Liver (tissue), 9 donors: ENCODE results near the gene MANBA. TPM values are rescaled to one million over a fixed set of nuclear protein-coding genes. Genes with fewer than 3 reads are reported as not detected.

Experiments
- DNase-seq: peaks from one replicate; pipeline ENCODE4 v3.0.0-alpha.2; 2017; ENCODE audit warnings: low spot score
- H3K27ac ChIP-seq, 2 donors: one replicate each; pipeline ENCODE4 v1.7.0; 2013; ENCODE audit warnings: inconsistent platforms in 2 of 2, low read length in 2 of 2, control low read depth in 1 of 2, low read depth in 1 of 2, mild to moderate bottlenecking in 1 of 2
- H3K27me3 ChIP-seq, 4 donors: one replicate each; pipeline versions ENCODE4 v1.6.1 to v1.7.0; 2013; ENCODE audit warnings: low read length in 3 of 4, inconsistent platforms in 1 of 4, mild to moderate bottlenecking in 1 of 4, moderate library complexity in 1 of 4; ENCODE audit not compliant: control insufficient read depth in 4 of 4, insufficient read depth in 4 of 4
- H3K36me3 ChIP-seq, 4 donors: one replicate each; pipeline versions ENCODE4 v1.6.1 to v1.7.0; 2013; ENCODE audit warnings: low read length in 3 of 4, mild to moderate bottlenecking in 3 of 4, low read depth in 1 of 4, moderate library complexity in 1 of 4; ENCODE audit not compliant: control insufficient read depth in 4 of 4, insufficient read depth in 3 of 4
- H3K4me1 ChIP-seq, 4 donors: one replicate each; pipeline versions ENCODE4 v1.6.1 to v1.7.0; 2013; ENCODE audit warnings: low read length in 3 of 4, mild to moderate bottlenecking in 3 of 4, moderate library complexity in 1 of 4; ENCODE audit not compliant: control insufficient read depth in 4 of 4, insufficient read depth in 4 of 4
- H3K4me3 ChIP-seq, 3 donors: one replicate each; pipeline versions ENCODE4 v1.6.1 to v1.7.0; 2013; ENCODE audit warnings: low read length in 3 of 3, control low read depth in 1 of 3, low read depth in 1 of 3, mild to moderate bottlenecking in 1 of 3
- H3K9ac ChIP-seq, 2 donors: one replicate each; pipeline ENCODE4 v1.7.0; 2013; ENCODE audit warnings: low read length in 2 of 2, mild to moderate bottlenecking in 2 of 2, moderate library complexity in 2 of 2, control low read depth in 1 of 2, low read depth in 1 of 2
- H3K9me3 ChIP-seq, 4 donors: one replicate each; pipeline versions ENCODE4 v1.6.1 to v1.7.0; 2013; ENCODE audit warnings: low read length in 3 of 4; ENCODE audit not compliant: control insufficient read depth in 4 of 4
- EGR1 ChIP-seq, 2 donors: IDR thresholded peaks; 2 replicates each; pipeline ENCODE4 v1.6.1; 2016 to 2018; ENCODE audit warnings: antibody characterized with exemption in 2 of 2, low read depth in 2 of 2
- FOXA1 ChIP-seq: IDR thresholded peaks from 2 replicates; pipeline ENCODE4 v1.6.1; 2016; ENCODE audit warnings: antibody characterized with exemption
- FOXA2 ChIP-seq: IDR thresholded peaks from 2 replicates; pipeline ENCODE4 v1.6.1; 2016; ENCODE audit warnings: antibody characterized with exemption
- GABPA ChIP-seq, 2 donors: IDR thresholded peaks in 1 of 2; conservative IDR thresholded peaks in 1 of 2; 2 replicates each; pipeline ENCODE4 v1.6.1; 2016; ENCODE audit warnings: antibody characterized with exemption in 2 of 2, mild to moderate bottlenecking in 1 of 2, moderate library complexity in 1 of 2
- HNF4A ChIP-seq, 2 donors: conservative IDR thresholded peaks; 2 replicates each; pipeline ENCODE4 v1.6.1; 2016; ENCODE audit warnings: antibody characterized with exemption in 2 of 2, mild to moderate bottlenecking in 2 of 2
- HNF4G ChIP-seq: IDR thresholded peaks from 2 replicates; pipeline ENCODE4 v1.6.1; 2016; ENCODE audit warnings: antibody characterized with exemption
- JUND ChIP-seq, 2 donors: IDR thresholded peaks; 2 replicates each; pipeline ENCODE4 v1.6.1; 2016; ENCODE audit warnings: antibody characterized with exemption in 2 of 2
- MAX ChIP-seq: IDR thresholded peaks from 2 replicates; pipeline ENCODE4 v1.6.1; 2016; ENCODE audit warnings: antibody characterized with exemption
- NR2F2 ChIP-seq: IDR thresholded peaks from 2 replicates; pipeline ENCODE4 v1.6.1; 2016; ENCODE audit warnings: antibody characterized with exemption
- RAD21 ChIP-seq, 2 donors: IDR thresholded peaks; 2 replicates each; pipeline ENCODE4 v1.6.1; 2016; ENCODE audit warnings: antibody characterized with exemption in 2 of 2, mild to moderate bottlenecking in 2 of 2
- REST ChIP-seq: IDR thresholded peaks from 2 replicates; pipeline ENCODE4 v1.6.1; 2016; ENCODE audit warnings: antibody characterized with exemption, mild to moderate bottlenecking
- RXRA ChIP-seq, 2 donors: IDR thresholded peaks; 2 replicates each; pipeline ENCODE4 v1.6.1; 2017 to 2018; ENCODE audit warnings: antibody characterized with exemption in 2 of 2, mild to moderate bottlenecking in 1 of 2
- SP1 ChIP-seq: IDR thresholded peaks from 2 replicates; pipeline ENCODE4 v1.6.1; 2018; ENCODE audit warnings: antibody characterized with exemption, mild to moderate bottlenecking
- TAF1 ChIP-seq: conservative IDR thresholded peaks from 2 replicates; pipeline ENCODE4 v1.6.1; 2016; ENCODE audit warnings: antibody characterized with exemption, mild to moderate bottlenecking
- YY1 ChIP-seq: IDR thresholded peaks from 2 replicates; pipeline ENCODE4 v1.6.1; 2016; ENCODE audit warnings: antibody characterized with exemption, mild to moderate bottlenecking
- ZBTB33 ChIP-seq: IDR thresholded peaks from 2 replicates; pipeline ENCODE4 v1.6.1; 2016; ENCODE audit warnings: antibody characterized with exemption
- WGBS: extraction: QIAGEN DNeasy Blood & Tissue Kit; methylation state at CpG from one replicate; pipeline ENCODE4 v1.1.7; 2013; 5-methylcytosine and 5-hydroxymethylcytosine counted together
- polyA plus RNA-seq, 2 donors: library from polyadenylated mRNA; stranded (reverse) in 1 of 2; unstranded in 1 of 2; fragments of 200-250 nt in 1 of 2; fragments of >200 nt in 1 of 2; fragmentation: Nextera tagmentation in 1 of 2; extraction: Ambion mirVana in 1 of 2; gene quantifications; one replicate each; pipeline versions ENCODE4 v1.2.1 to v1.2.3, GENCODE V29; 2013 to 2015
- total RNA-seq, 2 donors: library from RNA; depleted of rRNA; stranded (reverse); fragments of >200 nt; gene quantifications; one replicate each; pipeline ENCODE4 v1.2.3, GENCODE V29; 2014
- donor health status: healthy.
- donor health status: healthy.
- donor health status: healthy.
- donor health status: healthy.
- donor health status: healthy.

The MANBA gene
- total and polyA plus RNA-seq, 4 donors: 7.1 to 24.2 (median 15.5) TPM

- 84% methylated on average over 5 of the region's 5 CpGs for WGBS
- H3K27ac ChIP-seq: no peak overlapping the region
- no peak overlapping the region for H3K9ac ChIP-seq
- TF ChIP-seq JUND (IDR thresholded peaks at IDR 0.05): no peak
- TF ChIP-seq RXRA (IDR thresholded peaks at IDR 0.05): no peak
- TF ChIP-seq SP1: no peak
- no peak for TF ChIP-seq YY1
- TF ChIP-seq ZBTB33: no peak
- no peak for TF ChIP-seq EGR1 (IDR thresholded peaks at IDR 0.05; ENCODE audit: low read depth in 2 of 2)
- TF ChIP-seq GABPA (IDR thresholded peaks at IDR 0.05 in 1 of 2, conservative IDR thresholded peaks at IDR 0.05 in 1 of 2): no peak
- no peak for TF ChIP-seq FOXA1
- no peak for TF ChIP-seq REST
- TF ChIP-seq HNF4G: no peak
- TF ChIP-seq RAD21 (IDR thresholded peaks at IDR 0.05): no peak
- TF ChIP-seq FOXA2: no peak
- no peaks in the 10 kb centered on the region for H3K27me3 ChIP-seq
- no peak for DNase-seq
- no peaks in the 10 kb centered on the region for H3K9me3 ChIP-seq
- no peaks in the 10 kb centered on the region for H3K4me1 ChIP-seq
- H3K36me3 ChIP-seq: peaks cover 0 to 2% (median 0%) of the 10 kb centered on the region in 4 donors
- H3K4me3 ChIP-seq: no peak overlapping the region
Measured at GRCh38 chr4:102734591-102735385, 26.0 kb downstream of the MANBA start.

- Histone ChIP-seq H3K4me1 (no peaks in the 10 kb centered on the region), H3K27ac (no peak overlapping the region), H3K4me3 (no peak overlapping the region), H3K9me3 (no peaks in the 10 kb centered on the region), H3K27me3 (no peaks in the 10 kb centered on the region), H3K9ac (no peak overlapping the region), H3K36me3 (peaks cover 0 to 2% (median 0%) of the 10 kb centered on the region in 4 donors)
- DNase-seq: no peak
- WGBS: 92% methylated on average over 5 of the region's 5 CpGs
- no peak for TF ChIP-seq HNF4G
- TF ChIP-seq GABPA (IDR thresholded peaks at IDR 0.05 in 1 of 2, conservative IDR thresholded peaks at IDR 0.05 in 1 of 2): no peak
- TF ChIP-seq MAX: no peak
- TF ChIP-seq YY1: no peak
- TF ChIP-seq REST: no peak
- TF ChIP-seq TAF1: no peak
- TF ChIP-seq RXRA (IDR thresholded peaks at IDR 0.05): no peak
- no peak for TF ChIP-seq RAD21 (IDR thresholded peaks at IDR 0.05)
- TF ChIP-seq SP1: no peak
- TF ChIP-seq HNF4A (conservative IDR thresholded peaks at IDR 0.05): no peak
- no peak for TF ChIP-seq NR2F2
Measured at GRCh38 chr4:102734116-102734515, 26.7 kb downstream of the MANBA start.
